ENCODE data around the gene PCDHGA1.

DNA sequence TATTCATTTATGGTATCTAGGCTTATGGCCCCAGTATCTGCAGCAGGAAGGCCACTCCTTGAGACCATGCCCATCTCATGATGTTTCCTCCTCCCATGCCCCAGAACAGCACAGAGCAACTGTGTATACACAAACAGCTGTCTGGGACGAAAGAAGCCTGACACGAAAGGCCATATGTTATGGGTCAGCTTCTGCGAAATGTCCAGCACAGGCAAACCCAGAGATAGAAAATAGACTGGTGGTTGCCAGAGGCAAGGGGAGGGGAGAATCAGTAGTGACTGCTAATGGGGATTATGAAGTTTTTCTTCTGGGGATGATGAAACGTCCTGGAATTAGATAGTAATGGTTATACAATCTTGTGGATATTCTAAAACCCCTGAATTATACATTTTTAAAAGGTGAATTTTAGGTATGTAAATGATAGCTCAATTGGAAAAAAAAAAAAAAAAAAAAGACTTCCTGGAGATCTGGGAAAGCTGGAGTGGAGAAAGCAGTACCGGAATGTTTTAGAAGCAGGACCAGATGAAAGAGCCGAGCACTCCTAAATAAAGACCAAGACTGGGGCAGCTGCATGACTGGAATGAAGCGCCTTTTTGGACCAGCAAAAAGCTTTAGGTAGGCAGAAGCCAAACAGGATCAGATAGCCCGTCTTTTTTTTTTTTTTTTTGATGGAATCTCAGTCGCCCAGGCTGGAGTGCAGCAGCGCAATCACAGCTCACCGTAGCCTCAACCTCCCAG is 187.7 kb downstream of the PCDHGA1 start:
- TF ChIP-seq ZNF747 (tag by site-specific recombination; IDR thresholded peaks at IDR 0.05): no peak
- TF ChIP-seq ZNF121 (tag by site-specific recombination; IDR thresholded peaks at IDR 0.05): no peak
- TF ChIP-seq, protein P1, sequence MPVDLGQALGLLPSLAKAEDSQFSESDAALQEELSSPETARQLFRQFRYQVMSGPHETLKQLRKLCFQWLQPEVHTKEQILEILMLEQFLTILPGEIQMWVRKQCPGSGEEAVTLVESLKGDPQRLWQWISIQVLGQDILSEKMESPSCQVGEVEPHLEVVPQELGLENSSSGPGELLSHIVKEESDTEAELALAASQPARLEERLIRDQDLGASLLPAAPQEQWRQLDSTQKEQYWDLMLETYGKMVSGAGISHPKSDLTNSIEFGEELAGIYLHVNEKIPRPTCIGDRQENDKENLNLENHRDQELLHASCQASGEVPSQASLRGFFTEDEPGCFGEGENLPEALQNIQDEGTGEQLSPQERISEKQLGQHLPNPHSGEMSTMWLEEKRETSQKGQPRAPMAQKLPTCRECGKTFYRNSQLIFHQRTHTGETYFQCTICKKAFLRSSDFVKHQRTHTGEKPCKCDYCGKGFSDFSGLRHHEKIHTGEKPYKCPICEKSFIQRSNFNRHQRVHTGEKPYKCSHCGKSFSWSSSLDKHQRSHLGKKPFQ (tag by site-specific recombination; IDR thresholded peaks at IDR 0.05): no peak
- no peak for TF ChIP-seq YY1 (tag by site-specific recombination; IDR thresholded peaks at IDR 0.05)
- TF ChIP-seq, protein P2, sequence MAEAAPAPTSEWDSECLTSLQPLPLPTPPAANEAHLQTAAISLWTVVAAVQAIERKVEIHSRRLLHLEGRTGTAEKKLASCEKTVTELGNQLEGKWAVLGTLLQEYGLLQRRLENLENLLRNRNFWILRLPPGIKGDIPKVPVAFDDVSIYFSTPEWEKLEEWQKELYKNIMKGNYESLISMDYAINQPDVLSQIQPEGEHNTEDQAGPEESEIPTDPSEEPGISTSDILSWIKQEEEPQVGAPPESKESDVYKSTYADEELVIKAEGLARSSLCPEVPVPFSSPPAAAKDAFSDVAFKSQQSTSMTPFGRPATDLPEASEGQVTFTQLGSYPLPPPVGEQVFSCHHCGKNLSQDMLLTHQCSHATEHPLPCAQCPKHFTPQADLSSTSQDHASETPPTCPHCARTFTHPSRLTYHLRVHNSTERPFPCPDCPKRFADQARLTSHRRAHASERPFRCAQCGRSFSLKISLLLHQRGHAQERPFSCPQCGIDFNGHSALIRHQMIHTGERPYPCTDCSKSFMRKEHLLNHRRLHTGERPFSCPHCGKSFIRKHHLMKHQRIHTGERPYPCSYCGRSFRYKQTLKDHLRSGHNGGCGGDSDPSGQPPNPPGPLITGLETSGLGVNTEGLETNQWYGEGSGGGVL (tag by site-specific recombination; IDR thresholded peaks at IDR 0.05): no peak
- no peak for TF ChIP-seq ZNF510 (tag by site-specific recombination; IDR thresholded peaks at IDR 0.05; ENCODE audit: insufficient replicate concordance)
- TF ChIP-seq, protein P3, sequence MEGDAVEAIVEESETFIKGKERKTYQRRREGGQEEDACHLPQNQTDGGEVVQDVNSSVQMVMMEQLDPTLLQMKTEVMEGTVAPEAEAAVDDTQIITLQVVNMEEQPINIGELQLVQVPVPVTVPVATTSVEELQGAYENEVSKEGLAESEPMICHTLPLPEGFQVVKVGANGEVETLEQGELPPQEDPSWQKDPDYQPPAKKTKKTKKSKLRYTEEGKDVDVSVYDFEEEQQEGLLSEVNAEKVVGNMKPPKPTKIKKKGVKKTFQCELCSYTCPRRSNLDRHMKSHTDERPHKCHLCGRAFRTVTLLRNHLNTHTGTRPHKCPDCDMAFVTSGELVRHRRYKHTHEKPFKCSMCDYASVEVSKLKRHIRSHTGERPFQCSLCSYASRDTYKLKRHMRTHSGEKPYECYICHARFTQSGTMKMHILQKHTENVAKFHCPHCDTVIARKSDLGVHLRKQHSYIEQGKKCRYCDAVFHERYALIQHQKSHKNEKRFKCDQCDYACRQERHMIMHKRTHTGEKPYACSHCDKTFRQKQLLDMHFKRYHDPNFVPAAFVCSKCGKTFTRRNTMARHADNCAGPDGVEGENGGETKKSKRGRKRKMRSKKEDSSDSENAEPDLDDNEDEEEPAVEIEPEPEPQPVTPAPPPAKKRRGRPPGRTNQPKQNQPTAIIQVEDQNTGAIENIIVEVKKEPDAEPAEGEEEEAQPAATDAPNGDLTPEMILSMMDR (tag by site-specific recombination; IDR thresholded peaks at IDR 0.05): no peak
- no peak for TF ChIP-seq HOXA7 (CRISPR knock-in tag; IDR thresholded peaks at IDR 0.05; ENCODE audit: borderline replicate concordance)
- TF ChIP-seq ZNF549 (tag by site-specific recombination; IDR thresholded peaks at IDR 0.05): no peak
